GM11168 (cell line): ENCODE measurements around the gene PLEKHG3.
"Not testable (repeated sequence)": the region's sequence is repeated elsewhere in the genome, so short reads cannot be mapped to it uniquely, and the experiment has no call there.

ENCODE experiments used
- in situ Hi-C: fragments of 300-500 bp; cut with MboI; formaldehyde crosslinking; loops from one replicate; pipeline ENCODE4 v1.12.0; 2022; ENCODE audit warnings: low sequenced_read_pairs; ENCODE audit not compliant: unreplicated experiment

The PLEKHG3 gene

DNA sequence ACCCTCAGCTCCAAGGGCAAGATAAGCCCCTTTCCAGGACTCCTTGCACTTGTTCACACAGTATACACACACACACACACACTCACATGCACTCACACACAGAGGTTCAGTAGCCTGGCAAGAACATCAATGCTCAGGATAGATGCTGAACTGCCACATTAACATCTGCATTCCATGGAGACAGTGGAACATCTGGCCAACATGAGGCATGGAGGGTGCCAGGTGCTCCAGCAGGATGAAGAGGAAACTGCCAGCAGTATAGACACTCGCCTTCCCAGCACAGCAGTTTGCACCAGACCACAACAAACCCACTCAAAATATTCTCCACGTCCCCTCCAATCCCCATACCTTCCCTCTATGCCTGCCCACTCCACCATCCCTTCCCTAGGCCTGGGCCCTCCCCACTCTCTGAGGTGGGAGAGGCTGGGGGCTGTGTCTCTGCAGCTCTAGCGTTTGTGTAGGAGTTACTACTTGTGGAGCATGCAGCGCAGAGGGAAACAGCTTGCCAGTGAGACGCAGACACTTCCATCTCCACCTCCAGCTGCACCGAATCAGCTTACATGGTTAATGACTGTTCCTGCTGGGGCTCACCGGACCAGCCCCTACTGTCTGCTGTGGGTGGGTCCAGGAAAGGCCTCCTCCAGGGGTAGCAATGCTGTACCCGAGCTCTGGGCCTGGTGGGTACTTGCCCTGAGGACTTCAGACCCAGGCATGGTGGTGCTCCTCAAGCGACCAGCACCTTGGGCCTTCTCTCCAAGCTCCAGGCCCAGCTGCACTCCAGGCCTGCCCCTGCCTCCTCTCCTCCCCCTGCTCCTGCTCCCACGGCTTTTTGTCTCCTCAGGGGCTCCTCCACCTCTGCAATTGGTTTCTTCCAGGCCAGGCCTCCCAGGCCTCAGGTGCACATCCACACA lies 18.6 kb upstream of the PLEKHG3 start:
- in situ Hi-C loops = no loop called here

DNA sequence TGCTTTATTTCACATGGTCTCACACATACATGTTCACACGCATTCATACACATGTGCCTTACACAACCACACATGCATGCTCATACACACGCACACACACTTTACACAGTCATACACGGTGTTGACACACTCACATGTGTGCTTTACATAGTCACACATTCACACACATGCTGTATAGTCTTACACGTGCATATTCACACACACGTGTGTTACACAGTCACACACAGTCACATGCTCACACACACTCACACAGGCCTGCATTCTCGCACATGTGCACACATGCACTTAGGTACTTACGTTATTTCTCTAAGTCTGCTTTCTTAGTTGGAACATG lies 18.0 kb upstream of the PLEKHG3 start:
- in situ Hi-C loops = no loop called here

DNA sequence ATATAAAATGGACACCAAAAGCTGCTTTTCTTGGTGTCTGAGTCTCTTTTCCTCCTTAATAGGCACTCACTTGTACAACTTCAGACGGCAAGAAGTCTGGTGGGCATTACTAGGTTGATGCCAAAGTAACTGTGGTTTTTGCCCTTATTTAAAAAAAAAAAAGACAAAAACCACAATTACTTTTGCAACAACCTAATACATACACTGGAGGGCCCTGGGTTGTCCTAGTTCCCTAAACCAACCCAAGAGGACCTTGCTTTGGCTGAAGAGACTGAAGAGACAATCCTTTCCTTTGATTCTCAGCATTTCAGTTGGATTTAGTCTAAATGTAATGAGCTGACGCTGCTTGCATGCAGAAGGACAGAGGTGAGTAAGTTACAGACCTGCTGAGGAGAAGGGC lies 16.2 kb upstream of the PLEKHG3 start:
- in situ Hi-C loops = no loop called here

DNA sequence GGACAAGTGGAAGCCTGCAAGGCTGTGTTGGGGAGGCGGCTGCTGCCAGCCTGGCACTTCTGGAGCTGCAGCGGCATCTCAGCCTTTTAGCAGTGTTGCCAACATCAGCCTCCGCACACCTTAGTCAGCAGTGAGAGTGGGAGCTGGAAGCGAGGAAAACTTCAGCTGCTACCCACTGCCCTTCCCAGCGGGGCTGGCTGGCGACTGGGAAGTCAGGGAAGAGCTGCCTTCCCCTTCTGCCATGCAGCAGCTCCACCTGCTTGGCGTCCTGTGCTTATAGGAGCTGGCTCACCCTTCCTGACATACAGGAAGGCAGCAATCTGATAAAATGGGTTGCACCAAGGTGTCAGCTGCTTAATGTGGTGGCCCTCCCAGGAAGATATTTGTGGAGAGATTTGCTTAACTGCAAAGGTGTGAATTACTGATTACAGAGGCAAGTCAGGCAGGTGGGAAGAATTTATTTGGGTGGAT lies 15.4 kb upstream of the PLEKHG3 start:
- in situ Hi-C loops = no loop called here

DNA sequence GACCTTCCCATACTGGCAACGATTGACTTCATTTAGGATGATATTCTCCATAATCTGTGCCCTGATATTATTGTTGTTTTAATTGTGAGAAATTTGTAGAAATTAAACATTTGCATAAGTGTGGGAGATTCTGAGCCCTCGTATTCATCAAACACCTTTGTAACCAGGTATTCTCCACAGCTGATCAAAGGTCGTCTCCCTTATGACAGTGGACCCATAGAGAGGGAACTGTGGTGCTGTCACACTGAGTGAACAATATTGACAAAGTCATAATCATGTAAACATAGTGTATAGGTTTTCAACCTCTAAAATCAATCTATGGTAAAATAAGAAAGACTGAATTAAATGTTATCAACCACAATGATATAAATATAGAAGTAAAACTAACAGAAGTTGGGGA lies 14.9 kb upstream of the PLEKHG3 start:
- in situ Hi-C loops = no loop called here

DNA sequence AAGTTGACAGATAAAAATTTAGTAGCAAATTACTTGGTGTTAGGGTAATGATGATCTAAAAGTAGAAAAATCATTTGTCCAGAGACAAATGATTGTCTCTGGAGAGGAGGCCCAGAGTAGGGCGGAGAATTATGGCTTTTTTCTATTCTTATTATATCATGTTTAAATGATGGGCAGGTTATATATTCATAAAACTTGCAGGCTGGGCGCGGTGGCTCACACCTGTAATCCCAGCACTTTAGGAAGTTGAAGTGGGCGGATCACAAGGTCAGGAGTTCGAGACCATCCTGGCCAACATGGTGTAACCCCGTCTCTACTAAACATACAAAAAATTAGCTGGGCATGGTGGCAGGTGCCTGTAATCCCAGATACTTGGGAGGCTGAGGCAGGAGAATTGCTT lies 13.6 kb upstream of the PLEKHG3 start:
- in situ Hi-C loops = not testable (repeated sequence)

DNA sequence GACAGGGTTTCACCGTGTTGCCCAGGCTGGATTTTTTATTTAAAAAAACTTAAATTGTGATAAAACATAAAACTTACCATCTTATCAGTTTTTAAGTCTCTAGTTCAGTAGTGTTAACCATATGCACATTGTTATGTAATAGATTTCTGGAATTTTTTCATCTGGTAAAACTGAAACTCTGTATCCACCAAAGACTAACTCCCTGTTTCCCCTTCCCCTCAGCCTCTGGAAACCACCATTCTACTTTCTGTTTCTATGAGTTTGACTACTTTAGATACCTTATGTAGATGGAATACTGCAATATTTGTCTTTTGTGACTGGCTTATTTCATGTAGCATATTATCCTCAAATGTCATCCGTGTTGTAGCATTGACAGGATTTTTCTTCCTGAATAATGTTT lies 12.8 kb upstream of the PLEKHG3 start:
- in situ Hi-C loops = no loop called here

DNA sequence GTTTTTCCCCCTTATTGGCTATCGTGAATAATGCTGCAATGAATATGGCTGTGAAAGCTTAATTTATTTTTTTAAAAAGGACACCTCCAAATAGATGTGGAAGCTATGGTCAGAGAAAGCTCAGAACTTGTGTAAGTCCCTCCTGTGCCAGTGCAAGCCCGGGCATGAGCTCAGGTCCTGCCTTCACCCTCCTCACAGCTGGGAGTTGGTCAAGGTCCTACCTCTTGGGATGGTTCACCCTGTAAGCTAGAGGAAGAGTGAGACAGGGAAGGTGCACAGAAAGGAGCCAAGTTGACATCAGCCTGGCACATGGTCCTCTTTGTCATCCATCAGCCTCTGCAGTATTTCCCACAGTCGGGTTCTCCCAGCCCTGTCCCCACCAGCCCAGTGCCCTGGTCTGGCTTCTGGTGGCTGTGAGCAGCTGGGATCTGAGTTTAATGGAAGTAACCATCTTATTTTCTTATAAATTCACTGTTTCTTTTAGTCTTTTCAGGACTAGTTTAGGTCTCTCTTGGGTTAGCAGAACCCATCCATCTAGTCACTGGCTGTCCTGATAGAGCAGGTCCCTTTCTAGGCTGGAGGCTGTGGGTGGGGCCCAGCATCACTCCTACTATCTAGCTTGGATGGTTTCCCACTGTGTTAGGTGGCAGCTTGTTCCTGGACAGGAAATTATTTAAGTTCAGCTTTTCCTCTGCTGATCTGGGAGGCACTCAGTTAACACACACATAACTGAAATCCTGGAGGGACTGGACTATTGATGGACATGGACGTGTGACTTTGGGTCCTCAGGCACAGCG lies 11.8 kb upstream of the PLEKHG3 start:
- in situ Hi-C loops = no loop called here

DNA sequence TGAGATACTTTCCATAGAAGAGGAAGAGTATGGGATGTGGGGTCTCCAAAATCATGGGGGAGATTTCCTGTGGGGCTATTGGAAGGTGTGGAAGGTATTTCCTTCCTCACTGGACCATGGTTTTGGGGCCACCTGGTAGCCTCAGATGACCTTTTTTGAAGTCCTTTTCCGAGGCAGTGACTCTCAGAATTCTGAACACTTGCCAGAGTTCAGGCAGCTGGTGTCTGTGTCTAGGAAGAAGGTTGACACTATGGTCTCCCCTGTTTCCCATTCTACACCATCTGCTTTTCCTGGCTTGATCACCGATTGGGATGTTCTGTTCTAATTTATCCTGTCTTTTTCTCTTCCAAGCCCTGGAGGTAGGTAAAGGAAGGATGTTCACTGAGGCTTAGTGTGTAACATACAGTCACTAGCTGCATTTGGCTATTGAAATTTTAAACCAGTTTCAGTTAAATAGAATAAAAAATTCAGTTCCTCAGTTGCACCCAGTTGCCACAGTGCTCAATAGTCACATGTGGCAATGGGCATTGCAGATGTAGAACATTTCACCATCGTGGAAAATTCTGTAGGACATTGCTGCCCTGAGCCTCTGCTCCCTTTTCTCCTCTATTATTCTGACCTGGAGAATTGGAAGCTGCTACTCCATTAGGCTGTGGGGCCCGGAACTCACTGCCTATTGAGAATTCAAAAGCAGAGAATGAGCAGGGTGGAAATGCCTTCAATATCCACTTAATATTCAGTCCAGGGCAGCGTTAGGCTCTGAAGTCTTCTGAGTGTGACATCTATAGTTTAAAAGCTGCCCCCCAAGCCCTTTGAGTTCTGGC lies 11.0 kb upstream of the PLEKHG3 start:
- in situ Hi-C loops = no loop called here

DNA sequence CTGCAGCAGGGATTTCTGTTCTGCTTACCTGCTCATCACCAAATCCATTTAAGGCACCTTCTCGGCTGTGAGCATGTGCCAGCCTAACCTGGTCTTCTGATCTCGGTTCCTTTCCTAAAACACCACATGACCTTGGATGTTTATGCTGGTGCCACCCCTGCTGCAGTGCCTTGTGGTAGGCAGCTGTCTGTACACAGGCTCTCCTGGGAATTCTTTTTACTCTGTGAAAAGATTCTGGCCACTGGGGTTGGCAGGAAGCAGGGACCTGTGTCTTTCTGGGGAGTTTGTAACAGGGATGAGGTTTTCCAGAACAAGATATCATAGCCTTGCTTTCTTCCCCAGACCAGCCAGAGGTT lies 10.4 kb upstream of the PLEKHG3 start:
- in situ Hi-C loops = no loop called here

DNA sequence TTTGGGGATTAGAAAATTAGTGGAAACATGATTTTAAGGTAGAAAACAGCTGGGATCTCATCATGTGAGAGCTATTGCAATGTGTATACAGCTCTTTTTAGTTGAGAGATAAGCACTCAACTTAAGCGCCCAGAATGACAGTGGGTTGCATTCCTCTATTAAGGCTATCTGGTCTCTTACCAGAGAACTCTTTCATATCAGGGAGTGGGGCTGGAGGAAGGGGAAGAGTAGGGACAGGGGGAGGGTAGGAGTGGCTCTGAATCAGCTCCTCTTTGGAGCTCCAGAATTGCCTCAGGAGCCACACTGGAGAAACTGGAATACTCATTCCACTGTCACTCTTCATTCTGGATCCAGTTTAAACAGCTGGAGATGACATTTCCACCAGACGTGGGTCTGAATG lies 9.2 kb upstream of the PLEKHG3 start:
- in situ Hi-C loops = no loop called here

DNA sequence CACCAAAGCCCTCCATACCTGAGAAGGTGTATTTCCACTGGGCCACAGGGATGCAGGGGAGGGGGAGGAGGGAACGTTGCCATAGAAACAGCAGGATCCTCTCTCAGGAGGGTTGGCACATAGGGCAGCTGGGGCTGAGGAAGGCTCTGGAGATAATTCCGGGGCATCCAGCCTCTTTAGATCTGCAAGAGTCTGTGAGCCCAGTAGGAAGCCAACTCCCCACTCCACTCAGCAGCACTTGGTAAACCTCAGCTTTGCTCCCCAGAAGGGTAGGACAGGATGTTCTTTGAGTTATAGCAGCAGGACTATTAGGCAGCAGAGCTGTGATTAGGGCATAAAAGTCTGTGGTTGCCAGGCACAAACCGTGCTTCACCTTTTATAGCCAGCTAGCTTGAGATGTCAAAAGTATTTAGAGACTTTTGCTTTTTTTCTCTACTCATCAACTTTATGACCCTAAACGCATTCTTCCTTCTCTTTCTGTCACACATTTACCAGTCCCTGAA lies 7.8 kb upstream of the PLEKHG3 start:
- in situ Hi-C loops = no loop called here

DNA sequence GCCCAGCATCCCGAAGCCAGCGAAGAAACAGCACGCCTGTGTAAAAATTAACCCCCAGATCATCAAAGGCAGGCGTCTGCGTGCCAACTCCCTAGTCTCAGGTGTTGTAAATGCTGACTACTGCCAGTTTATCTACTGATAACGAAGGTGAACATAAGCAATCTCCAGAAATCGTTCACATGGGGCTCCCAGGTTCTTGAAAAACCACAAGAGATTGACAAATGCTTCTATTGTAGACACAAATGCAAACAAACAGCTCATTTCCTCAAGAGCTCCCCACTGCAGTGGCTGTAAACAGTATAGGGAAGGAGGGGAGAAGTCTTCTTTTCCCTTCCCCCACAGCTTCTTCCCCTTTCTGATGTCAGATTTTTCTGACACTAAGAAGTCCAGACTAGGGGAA lies 5.3 kb upstream of the PLEKHG3 start:
- in situ Hi-C loops = no loop called here

DNA sequence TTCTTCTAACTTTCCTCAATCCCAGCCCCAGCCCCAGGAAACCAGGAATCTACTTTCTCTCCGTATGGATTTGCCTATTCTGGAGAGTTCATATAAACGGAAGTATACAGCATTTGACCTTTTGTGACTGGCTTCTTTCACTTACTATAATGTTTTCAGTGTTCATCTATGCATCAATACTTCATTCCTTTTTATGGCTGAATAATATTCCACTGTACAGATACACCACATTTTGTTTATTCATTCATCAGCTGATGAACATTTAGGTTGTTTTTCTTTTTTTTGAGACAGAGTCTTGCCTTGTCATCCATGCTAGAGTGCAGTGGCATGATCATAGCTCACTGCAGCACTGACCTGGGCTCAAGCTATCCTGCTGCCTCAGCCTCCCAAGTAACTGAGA lies 3.9 kb upstream of the PLEKHG3 start:
- in situ Hi-C loops = no loop called here

DNA sequence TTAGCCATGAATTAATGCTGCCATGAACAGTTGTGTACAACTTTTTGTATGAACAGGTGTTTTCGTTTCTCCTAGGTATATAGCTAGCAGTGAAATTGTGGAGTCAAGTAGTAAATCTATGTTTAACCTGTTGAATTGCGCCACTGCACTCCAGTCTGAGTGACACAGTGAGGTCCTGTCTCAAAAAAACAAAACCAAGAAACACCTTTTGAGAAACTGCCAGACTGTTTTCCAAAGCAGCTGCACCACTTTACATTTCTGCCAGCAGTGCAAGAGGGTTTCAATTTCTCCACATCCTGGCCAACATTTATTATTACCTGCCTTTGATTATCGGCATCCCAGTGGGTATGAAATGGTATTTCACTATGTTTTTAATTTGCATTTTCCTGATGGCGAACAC lies 3.3 kb upstream of the PLEKHG3 start:
- in situ Hi-C loops = no loop called here

DNA sequence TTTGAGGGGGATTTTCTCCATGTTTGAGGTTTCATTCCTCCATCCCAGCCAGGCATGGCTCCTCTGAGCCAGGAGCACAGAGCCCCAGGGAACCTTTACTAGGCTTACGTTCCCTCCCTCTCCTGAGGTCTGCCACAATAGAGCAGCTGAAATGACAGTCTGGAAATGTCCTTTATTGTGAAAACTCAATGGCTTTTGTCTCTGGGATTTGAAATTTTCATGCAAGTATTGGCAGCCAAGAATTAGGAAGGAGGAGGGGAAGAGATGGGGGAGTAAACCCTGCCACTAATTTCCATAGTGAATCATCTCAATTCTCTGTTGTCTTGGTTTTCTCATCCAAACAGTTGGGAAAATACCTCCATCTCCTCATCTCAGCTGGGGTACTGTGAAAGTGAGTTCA lies 2.6 kb upstream of the PLEKHG3 start:
- in situ Hi-C loops = no loop called here

DNA sequence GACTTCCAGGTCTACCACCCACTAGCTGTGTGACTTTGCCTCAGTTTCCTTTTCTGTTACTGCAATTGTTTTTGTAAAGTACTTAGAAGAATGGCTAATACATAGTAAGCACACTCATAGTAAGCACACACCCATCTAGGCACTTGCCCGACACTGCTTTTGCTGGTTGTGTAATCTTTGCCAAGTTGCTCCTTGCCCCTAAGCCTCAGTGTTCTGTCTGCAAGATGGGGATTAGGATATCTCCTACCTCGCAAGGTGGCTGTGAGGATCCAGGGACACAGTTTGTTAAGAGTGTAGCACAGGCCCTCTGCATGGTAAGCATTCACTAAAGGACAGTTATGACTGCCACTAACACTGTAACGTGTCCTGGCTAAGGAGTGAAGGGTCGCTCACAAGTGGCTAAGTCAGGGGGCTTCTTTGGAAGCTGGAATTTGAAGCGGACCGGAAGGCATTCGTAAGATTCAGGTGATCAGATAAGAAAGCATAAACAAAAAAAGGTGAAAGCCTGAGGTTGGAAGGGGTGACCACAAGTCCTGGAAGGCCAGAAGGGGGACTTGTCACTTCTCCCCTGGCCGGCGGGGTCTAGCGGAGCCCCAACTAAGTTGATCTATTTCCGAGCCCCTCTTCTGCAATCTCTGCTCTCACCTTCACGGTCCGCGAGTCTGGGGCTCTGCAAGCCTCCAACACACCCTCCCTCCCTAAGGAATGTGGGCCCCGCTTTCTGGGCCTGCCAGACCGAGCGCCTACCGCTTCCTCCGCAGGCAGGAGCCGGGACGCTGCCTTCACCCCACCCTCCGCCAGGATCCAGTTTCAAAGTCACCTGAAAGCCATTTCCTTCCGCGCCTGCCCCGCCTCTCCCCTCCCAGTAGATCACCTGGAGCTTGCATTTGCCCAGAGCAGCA lies 1.5 kb upstream of the PLEKHG3 start:
- in situ Hi-C loops = no loop called here

DNA sequence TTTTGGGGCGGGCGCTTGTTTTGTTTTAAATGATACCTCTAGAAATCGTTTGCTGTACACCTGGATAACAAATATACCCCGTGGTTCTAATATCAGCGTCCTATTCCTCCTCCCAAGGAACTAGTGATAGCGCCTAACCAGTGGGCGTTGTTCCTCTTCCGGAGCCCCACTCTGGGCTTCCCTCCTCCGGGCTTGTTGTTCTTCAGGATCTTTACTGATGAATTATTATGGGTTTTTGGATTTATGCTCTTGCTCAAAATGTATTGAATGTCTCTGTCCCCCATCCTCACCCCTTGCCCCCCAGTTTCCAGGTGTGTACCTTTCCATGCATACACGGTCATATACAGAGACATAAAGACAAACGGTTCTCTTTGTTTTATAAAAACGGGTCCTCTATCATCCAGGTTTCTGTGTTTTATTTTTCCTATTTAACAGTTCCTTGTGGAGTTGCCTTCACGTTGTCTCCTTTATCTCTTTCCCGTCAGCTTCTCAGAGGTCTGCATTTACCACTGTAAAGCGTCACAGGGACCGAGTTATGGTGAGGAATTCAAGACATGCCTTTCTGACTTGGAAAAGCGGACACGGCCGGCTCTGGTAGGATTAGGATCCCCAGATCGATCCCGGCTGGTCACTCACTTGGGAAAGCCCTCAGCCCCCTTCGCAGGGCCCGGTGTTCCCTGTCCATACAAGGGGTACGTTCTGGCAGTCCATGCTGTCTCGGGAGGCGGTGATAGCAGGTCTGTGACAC lies 655 bp upstream of the PLEKHG3 start:
- in situ Hi-C loops = no loop called here
